ENCODE results near the gene NAA10.

NAA10 gene

GRCh38 chrX:153966841-153967535 is 32.2 kb upstream of the NAA10 start:
- peak; percentile 45 to 47 for DNase-seq

GRCh38 chrX:153966283-153966688 is 31.4 kb upstream of the NAA10 start:
- no peak for DNase-seq

GRCh38 chrX:153965406-153965805 is 30.6 kb upstream of the NAA10 start:
- no peak for DNase-seq

GRCh38 chrX:153964105-153964504 is 29.3 kb upstream of the NAA10 start:
- DNase-seq = no peak

GRCh38 chrX:153963546-153963945 is 28.7 kb upstream of the NAA10 start:
- no peak for DNase-seq

- no peak for DNase-seq
These were observed 26.5 kb upstream of the NAA10 start for GRCh38 chrX:153961292-153961691.

GRCh38 chrX:153960786-153961185 is 25.9 kb upstream of the NAA10 start:
- no peak for DNase-seq

GRCh38 chrX:153960077-153960476 is 25.2 kb upstream of the NAA10 start:
- DNase-seq = no peak

- no peak for DNase-seq
These were observed 24.8 kb upstream of the NAA10 start for GRCh38 chrX:153959649-153960048.

GRCh38 chrX:153958605-153959004 is 23.8 kb upstream of the NAA10 start:
- no peak for DNase-seq

GRCh38 chrX:153957224-153957623 is 22.4 kb upstream of the NAA10 start:
- DNase-seq = no peak

GRCh38 chrX:153956044-153956907 is 21.4 kb upstream of the NAA10 start:
- DNase-seq = no peak

GRCh38 chrX:153955228-153955732 is 20.4 kb upstream of the NAA10 start:
- no peak for DNase-seq

- no peak for DNase-seq
These were observed 19.9 kb upstream of the NAA10 start for GRCh38 chrX:153954558-153955227.

GRCh38 chrX:153953892-153954557 is 19.2 kb upstream of the NAA10 start:
- no peak for DNase-seq

GRCh38 chrX:153953342-153953830 is 18.5 kb upstream of the NAA10 start:
- DNase-seq = peak; percentile 67 to 71

- DNase-seq = no peak
These were observed 17.7 kb upstream of the NAA10 start for GRCh38 chrX:153952373-153953026.

GRCh38 chrX:153951683-153952372 is 17.0 kb upstream of the NAA10 start:
- no peak for DNase-seq

- DNase-seq = no peak
These were observed 15.3 kb upstream of the NAA10 start for GRCh38 chrX:153950127-153950526.

GRCh38 chrX:153948847-153949805 is 14.3 kb upstream of the NAA10 start:
- no peak for DNase-seq
